Prostate gland (tissue), 2 donors: ENCODE data around the gene PPP5C. TPM values are rescaled to one million over a fixed set of nuclear protein-coding genes. Genes with fewer than 3 reads are reported as not detected.
A peak's percentile ranks its signal among the peaks of the same experiment; 100 is the strongest.

Experiments
- DNase-seq: peaks from one replicate; pipeline ENCODE4 v3.0.0-alpha.2; 2019; ENCODE audit warnings: low spot score
- H3K27ac ChIP-seq, 2 donors: fragments of 200-600 bp; sonication (generic); 2 replicates each; pipeline ENCODE4 v1.5.1; 2017 to 2019
- H3K27me3 ChIP-seq: fragments of 200-600 bp; sonication (generic); replicated peaks from 2 replicates; pipeline ENCODE4 v1.5.1; 2019; ENCODE audit not compliant: insufficient read depth
- H3K36me3 ChIP-seq, 2 donors: fragments of 200-600 bp; sonication (generic); 1 replicate in 1 of 2; 2 replicates in 1 of 2; pipeline versions ENCODE4 v1.5.1 to v1.8.1; 2017 to 2019
- H3K4me1 ChIP-seq: fragments of 200-600 bp; sonication (generic); replicated peaks from 2 replicates; pipeline ENCODE4 v1.5.1; 2019
- H3K4me3 ChIP-seq, 2 donors: fragments of 200-600 bp; sonication (generic); 2 replicates each; pipeline ENCODE4 v1.5.1; 2017 to 2019
- H3K9me3 ChIP-seq: fragments of 200-600 bp; sonication (generic); 2 replicates; pipeline ENCODE4 v1.5.1; 2017
- POLR2A ChIP-seq: fragments of 450-650 bp; IDR thresholded peaks from one replicate; pipeline ENCODE4 v1.6.1; 2016; ENCODE audit warnings: antibody characterized with exemption, mild to moderate bottlenecking
- POLR2AphosphoS5 ChIP-seq: sonication (generic); formaldehyde crosslinking; IDR thresholded peaks from one replicate; pipeline ENCODE4 v1.6.1; 2017; ENCODE audit warnings: antibody characterized with exemption
- whole genome bisulfite sequencing: methylation state at CpG from one replicate; pipeline ENCODE4 v1.1.5; 2018; 5-methylcytosine and 5-hydroxymethylcytosine counted together
- intact Hi-C: fragments of 100-400 bp; cut with DNase I; formaldehyde crosslinking; loops from one replicate; pipeline ENCODE4 v1.14.2; 2022
- total RNA-seq, 2 donors: library from RNA; depleted of rRNA; stranded (reverse); fragments of >200 nt; gene quantifications; one replicate each; pipeline ENCODE4 v1.1.0, GENCODE V29; 2016
- TF ChIP-seq, protein P1 (sequence below), 4 experiments: fragments of 200-600 bp in 2 of 4; fragments of 450-650 bp in 2 of 4; sonication (generic) in 2 of 4; IDR thresholded peaks; 1 replicate in 3 of 4; 2 replicates in 1 of 4; pipeline ENCODE4 v1.5.1; 2016 to 2019; ENCODE audit warnings: antibody characterized with exemption in 4 of 4, mild to moderate bottlenecking in 2 of 4, moderate library complexity in 2 of 4

The PPP5C gene
- total RNA-seq, 2 donors from 2014 or later: 81.4 to 84.3 TPM

GRCh38 chr19:46368116-46368515, 21.2 kb downstream of the PPP5C start:
- 80% methylated on average over 7 of the region's 7 CpGs for WGBS
- TF ChIP-seq POLR2AphosphoS5: no peak
- TF ChIP-seq, protein P1, sequence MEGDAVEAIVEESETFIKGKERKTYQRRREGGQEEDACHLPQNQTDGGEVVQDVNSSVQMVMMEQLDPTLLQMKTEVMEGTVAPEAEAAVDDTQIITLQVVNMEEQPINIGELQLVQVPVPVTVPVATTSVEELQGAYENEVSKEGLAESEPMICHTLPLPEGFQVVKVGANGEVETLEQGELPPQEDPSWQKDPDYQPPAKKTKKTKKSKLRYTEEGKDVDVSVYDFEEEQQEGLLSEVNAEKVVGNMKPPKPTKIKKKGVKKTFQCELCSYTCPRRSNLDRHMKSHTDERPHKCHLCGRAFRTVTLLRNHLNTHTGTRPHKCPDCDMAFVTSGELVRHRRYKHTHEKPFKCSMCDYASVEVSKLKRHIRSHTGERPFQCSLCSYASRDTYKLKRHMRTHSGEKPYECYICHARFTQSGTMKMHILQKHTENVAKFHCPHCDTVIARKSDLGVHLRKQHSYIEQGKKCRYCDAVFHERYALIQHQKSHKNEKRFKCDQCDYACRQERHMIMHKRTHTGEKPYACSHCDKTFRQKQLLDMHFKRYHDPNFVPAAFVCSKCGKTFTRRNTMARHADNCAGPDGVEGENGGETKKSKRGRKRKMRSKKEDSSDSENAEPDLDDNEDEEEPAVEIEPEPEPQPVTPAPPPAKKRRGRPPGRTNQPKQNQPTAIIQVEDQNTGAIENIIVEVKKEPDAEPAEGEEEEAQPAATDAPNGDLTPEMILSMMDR (IDR thresholded peaks at IDR 0.05): no peak
- TF ChIP-seq POLR2A: no peak
- DNase-seq: no peak
- H3K36me3 ChIP-seq: no peaks in the 10 kb centered on the region
- no peak overlapping the region for H3K4me3 ChIP-seq
- H3K27ac ChIP-seq: no peak overlapping the region
- H3K9me3 ChIP-seq: no peaks in the 10 kb centered on the region
- peaks cover 14% of the 10 kb centered on the region for H3K4me1 ChIP-seq
- intact Hi-C loops: no loop called here
- no peaks in the 10 kb centered on the region for H3K27me3 ChIP-seq

DNA sequence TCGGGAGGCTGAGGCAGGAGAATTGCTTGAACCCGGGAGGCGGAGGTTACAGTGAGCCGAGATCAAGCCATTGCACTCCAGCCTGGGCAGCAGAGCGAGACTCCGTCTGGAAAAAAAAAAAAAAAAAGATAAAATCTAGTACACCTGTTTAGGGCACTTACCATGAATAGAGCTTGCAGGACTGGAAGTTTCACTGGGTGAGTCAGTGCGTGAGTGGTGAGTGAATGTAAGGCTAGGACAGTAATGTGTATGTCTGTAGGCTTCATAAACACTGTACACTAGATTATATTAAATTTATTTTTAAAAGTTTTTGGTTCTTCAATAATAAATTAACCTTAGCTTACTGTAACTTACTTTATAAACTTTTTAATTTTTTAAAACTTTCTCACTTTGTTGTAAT, 22.9 kb downstream of the PPP5C start:
- no peaks in the 10 kb centered on the region for H3K9me3 ChIP-seq
- no peak overlapping the region for H3K4me3 ChIP-seq
- TF ChIP-seq POLR2AphosphoS5 (no peak), POLR2A (no peak)
- TF ChIP-seq, protein P1 (IDR thresholded peaks at IDR 0.05): no peak
- H3K4me1 ChIP-seq: peaks cover 26% of the 10 kb centered on the region
- no peaks in the 10 kb centered on the region for H3K36me3 ChIP-seq
- no peak overlapping the region for H3K27ac ChIP-seq
- no peaks in the 10 kb centered on the region for H3K27me3 ChIP-seq
- intact Hi-C loops: no loop called here
- 72% methylated on average over 7 of the region's 7 CpGs for WGBS
- DNase-seq: no peak

DNA sequence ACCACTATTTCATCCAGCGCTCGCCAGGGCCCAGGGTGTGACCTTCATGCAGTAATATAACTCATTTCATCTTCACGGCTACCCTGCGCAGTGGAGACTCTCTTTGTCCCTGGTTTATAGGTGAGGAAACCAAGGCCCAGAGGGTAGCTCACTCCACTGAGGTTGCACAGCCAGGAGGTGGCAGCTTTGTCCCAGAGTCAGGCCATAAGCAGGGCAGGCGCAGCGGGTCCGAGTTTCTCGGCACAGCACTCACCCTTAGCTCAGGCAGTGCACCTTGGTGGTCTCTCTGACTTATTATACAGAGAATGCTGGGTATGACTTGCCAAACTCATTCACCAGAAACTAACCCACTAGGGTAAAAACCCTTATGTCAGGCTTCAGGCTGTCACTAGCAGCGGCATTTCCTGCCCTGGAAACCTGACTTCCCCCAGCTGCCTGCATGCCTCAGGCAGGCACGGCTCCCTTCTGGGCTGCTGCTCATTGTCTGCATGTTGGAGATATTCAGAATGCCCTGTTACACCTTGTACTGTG, 24.5 kb downstream of the PPP5C start:
- 80% methylated on average over 10 of the region's 10 CpGs for WGBS
- DNase-seq: no peak
- Histone ChIP-seq H3K27me3 (no peaks in the 10 kb centered on the region), H3K4me1 (peaks cover 27% of the 10 kb centered on the region), H3K27ac (peak overlapping the region; percentile 26 to 50), H3K9me3 (no peaks in the 10 kb centered on the region), H3K4me3 (no peak overlapping the region), H3K36me3 (peaks cover 0 to 1% of the 10 kb centered on the region in 2 donors)
- intact Hi-C loops: no loop called here
- TF ChIP-seq POLR2A: no peak
- TF ChIP-seq POLR2AphosphoS5: no peak
- TF ChIP-seq, protein P1 (IDR thresholded peaks at IDR 0.05): no peak

DNA sequence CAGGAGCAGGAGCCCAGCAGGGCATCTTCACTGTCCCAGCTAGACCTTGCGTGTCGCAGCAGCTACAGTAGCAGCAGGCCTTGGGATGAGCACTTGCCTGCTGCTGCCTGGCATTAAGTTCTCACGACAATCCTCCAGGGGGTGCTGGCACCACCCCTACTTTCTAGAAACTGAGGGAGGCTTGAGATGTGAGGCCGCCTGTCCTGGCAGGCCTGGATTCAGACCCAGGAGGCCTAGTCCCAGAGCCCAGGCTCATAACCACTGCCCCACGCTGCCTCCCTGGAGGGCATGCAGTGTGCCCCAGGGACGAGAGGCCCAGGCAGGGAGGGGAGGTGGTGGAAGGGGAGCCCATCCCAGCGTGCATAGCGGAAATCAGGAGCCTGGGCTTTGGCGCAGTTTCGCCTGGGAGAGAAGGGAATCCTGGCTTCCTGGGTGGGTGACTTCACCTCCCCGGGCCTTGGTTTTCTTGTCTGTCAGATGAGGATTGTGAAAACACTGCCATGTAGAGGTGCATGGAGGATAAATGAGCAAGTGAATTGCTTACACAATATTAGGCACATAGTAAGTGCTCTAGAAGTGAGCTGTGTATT, 26.1 kb downstream of the PPP5C start:
- H3K4me1 ChIP-seq: peaks cover 36% of the 10 kb centered on the region

More for the DNA sequence above, 26.1 kb downstream of the PPP5C start:
- peak overlapping the region; percentile 79 to 87 for H3K27ac ChIP-seq
- 49% methylated on average over 11 of the region's 11 CpGs for WGBS
- no peaks in the 10 kb centered on the region for H3K27me3 ChIP-seq
- intact Hi-C loops: no loop called here
- TF ChIP-seq POLR2AphosphoS5: no peak
- TF ChIP-seq, protein P1 (IDR thresholded peaks at IDR 0.05): peak in 2 of 4 experiments; percentile 29 to 38
- TF ChIP-seq POLR2A: no peak
- H3K9me3 ChIP-seq: no peaks in the 10 kb centered on the region
- H3K36me3 ChIP-seq: peaks cover 0 to 2% of the 10 kb centered on the region in 2 donors
- H3K4me3 ChIP-seq: no peak overlapping the region
- DNase-seq: no peak
